ENCODE measurements around the gene ODF4.

The ODF4 gene

GRCh38 chr17:8318010-8318935 is 21.4 kb upstream of the ODF4 start:
- TF ChIP-seq CTCF (IDR thresholded peaks at IDR 0.05; ENCODE audit: low read depth, low read length): no peak
- DNase-seq (ENCODE audit: extremely low read depth, low read depth): no peak

GRCh38 chr17:8320262-8320661 is 19.4 kb upstream of the ODF4 start:
- DNase-seq (ENCODE audit: extremely low read depth, low read depth): no peak
- TF ChIP-seq CTCF (IDR thresholded peaks at IDR 0.05; ENCODE audit: low read depth, low read length): no peak

- DNase-seq (ENCODE audit: extremely low read depth, low read depth): no peak
- TF ChIP-seq CTCF (IDR thresholded peaks at IDR 0.05; ENCODE audit: low read depth, low read length): no peak
These were observed 18.6 kb upstream of the ODF4 start for GRCh38 chr17:8320990-8321389.

- no peak for TF ChIP-seq CTCF (IDR thresholded peaks at IDR 0.05; ENCODE audit: low read depth, low read length)
- DNase-seq (ENCODE audit: extremely low read depth, low read depth): no peak
These were observed 17.6 kb upstream of the ODF4 start for GRCh38 chr17:8322061-8322460.

GRCh38 chr17:8324132-8324531 is 15.5 kb upstream of the ODF4 start:
- TF ChIP-seq CTCF (IDR thresholded peaks at IDR 0.05; ENCODE audit: low read depth, low read length): no peak
- no peak for DNase-seq (ENCODE audit: extremely low read depth, low read depth)

- TF ChIP-seq CTCF (IDR thresholded peaks at IDR 0.05; ENCODE audit: low read depth, low read length): no peak
- DNase-seq (ENCODE audit: extremely low read depth, low read depth): no peak
These were observed 14.7 kb upstream of the ODF4 start for GRCh38 chr17:8324923-8325322.

- DNase-seq (ENCODE audit: extremely low read depth, low read depth): no peak
- no peak for TF ChIP-seq CTCF (IDR thresholded peaks at IDR 0.05; ENCODE audit: low read depth, low read length)
These were observed 12.9 kb upstream of the ODF4 start for GRCh38 chr17:8326511-8327302.
